A549 (cell line): ENCODE measurements around the gene PIH1D1. TPM values are rescaled to one million over a fixed set of nuclear protein-coding genes. Genes with fewer than 3 reads are reported as not detected.

Experiments
- ATAC-seq, 2 experiments: fragments of 200-7000 bp in 1 of 2; fragments of >200 bp in 1 of 2; cut with Nextera tagmentation in 1 of 2; cut with Tn5 transposase in 1 of 2; 3 replicates each; pipeline versions ENCODE4 v1.8.0 to v1.9.1; 2018 to 2020; ENCODE audit warnings: mild to moderate bottlenecking in 1 of 2, moderate library complexity in 1 of 2
- CTCF ChIA-PET: fragments of 300-600 bp; sonication (Branson Sonifier 250); formaldehyde crosslinking; extraction: SDS; loops from one replicate; lab custom pipeline; 2021; ENCODE audit warnings: antibody characterized with exemption, inconsistent platforms; lab: Yijun Ruan, JAX
- POLR2A ChIA-PET: fragments of 350-600 bp; formaldehyde crosslinking; extraction: SDS; loops from one replicate; lab custom pipeline; 2021; ENCODE audit warnings: antibody characterized with exemption, inconsistent platforms; lab: Yijun Ruan, JAX
- DNase-seq, 2 experiments: peaks; one replicate each; pipeline versions ENCODE4 v3.0.0 to v3.0.0-alpha.2; 2011 to 2016; ENCODE audit warnings: low read depth in 1 of 2, low spot score in 1 of 2
- FAIRE-seq: peaks from 2 replicates; lab custom pipeline; 2011; peaks lifted over from hg19 to GRCh38; lab: Jason Lieb, UNC
- H3K27ac ChIP-seq, 2 experiments: fragments of >200 bp; sonication (Bioruptor Twin); formaldehyde crosslinking; 3 replicates each; pipeline ENCODE4 v1.5.1; 2016 to 2017
- H3K4me1 ChIP-seq: fragments of >200 bp; sonication (Bioruptor Twin); formaldehyde crosslinking; 3 replicates; pipeline ENCODE4 v1.6.1; 2016
- H3K4me2 ChIP-seq: fragments of >200 bp; sonication (Bioruptor Twin); formaldehyde crosslinking; 3 replicates; pipeline ENCODE4 v1.6.1; 2016
- H3K4me3 ChIP-seq: fragments of >200 bp; sonication (Bioruptor Twin); formaldehyde crosslinking; 3 replicates; pipeline ENCODE4 v1.5.1; 2016
- H3K9me3 ChIP-seq: fragments of >200 bp; sonication (Bioruptor Twin); formaldehyde crosslinking; 3 replicates; pipeline ENCODE4 v1.6.1; 2016
- BHLHE40 ChIP-seq: IDR thresholded peaks from 2 replicates; pipeline ENCODE4 v1.6.1; 2012; ENCODE audit warnings: low read depth, low read length, inconsistent platforms
- CBX2 ChIP-seq: fragments of 200-600 bp; sonication (generic); IDR thresholded peaks from 2 replicates; pipeline ENCODE4 v1.6.1; 2016; ENCODE audit warnings: low read depth, mild to moderate bottlenecking, borderline replicate concordance
- CBX8 ChIP-seq: fragments of 200-600 bp; sonication (generic); IDR thresholded peaks from 2 replicates; pipeline ENCODE4 v1.6.1; 2016
- CEBPB ChIP-seq, 2 experiments: fragments of >200 bp in 1 of 2; sonication (Bioruptor Twin) in 1 of 2; formaldehyde crosslinking in 1 of 2; IDR thresholded peaks; 2 replicates each; pipeline ENCODE4 v1.6.1; 2012 to 2016
- EHF ChIP-seq: fragments of 250-450 bp; sonication (Bioruptor Pico); IDR thresholded peaks from 2 replicates; pipeline ENCODE4 v1.5.0; 2020; ENCODE audit warnings: mild to moderate bottlenecking
- EHMT2 ChIP-seq: fragments of 200-600 bp; sonication (generic); IDR thresholded peaks from 2 replicates; pipeline ENCODE4 v1.6.1; 2016; ENCODE audit warnings: antibody characterized with exemption, low read depth, mild to moderate bottlenecking, moderate library complexity
- EP300 ChIP-seq, 2 experiments: fragments of >200 bp; sonication (Bioruptor Twin); formaldehyde crosslinking; IDR thresholded peaks; 2 replicates in 1 of 2; 3 replicates in 1 of 2; pipeline ENCODE4 v1.6.1; 2016 to 2017
- GATA3 ChIP-seq: IDR thresholded peaks from 2 replicates; pipeline ENCODE4 v1.6.1; 2012; ENCODE audit warnings: borderline replicate concordance
- HOXA7 ChIP-seq: fragments of 250-450 bp; sonication (Bioruptor Pico); IDR thresholded peaks from 2 replicates; pipeline ENCODE4 v1.5.0; 2020; ENCODE audit warnings: mild to moderate bottlenecking, moderate library complexity
- HOXB13 ChIP-seq: fragments of 250-450 bp; sonication (Bioruptor Pico); IDR thresholded peaks from 2 replicates; pipeline ENCODE4 v1.5.0; 2020; ENCODE audit warnings: low read depth, mild to moderate bottlenecking, moderate library complexity
- HOXB5 ChIP-seq: fragments of 250-450 bp; sonication (Bioruptor Pico); IDR thresholded peaks from 2 replicates; pipeline ENCODE4 v1.5.0; 2020; ENCODE audit warnings: mild to moderate bottlenecking, moderate library complexity
- JUN ChIP-seq, 2 experiments: fragments of >200 bp; sonication (Bioruptor Twin); formaldehyde crosslinking; IDR thresholded peaks; 2 replicates in 1 of 2; 3 replicates in 1 of 2; pipeline ENCODE4 v1.6.1; 2016 to 2017
- KDM1A ChIP-seq: fragments of 200-600 bp; sonication (generic); IDR thresholded peaks from 2 replicates; pipeline ENCODE4 v1.6.1; 2016; ENCODE audit warnings: low read depth, mild to moderate bottlenecking
- KDM5A ChIP-seq: fragments of 200-600 bp; sonication (generic); IDR thresholded peaks from 2 replicates; pipeline ENCODE4 v1.6.1; 2016; ENCODE audit warnings: antibody characterized with exemption, mild to moderate bottlenecking
- MAFK ChIP-seq: fragments of 450-650 bp; IDR thresholded peaks from 2 replicates; pipeline ENCODE4 v1.6.1; 2014; ENCODE audit not compliant: partially characterized antibody
- MYC ChIP-seq: IDR thresholded peaks from 2 replicates; pipeline ENCODE4 v1.6.1; 2012; ENCODE audit warnings: mild to moderate bottlenecking, inconsistent platforms, low read length, improper control_type of control experiment, borderline replicate concordance
- NR3C1 ChIP-seq: fragments of >200 bp; sonication (Bioruptor Twin); formaldehyde crosslinking; IDR thresholded peaks from 3 replicates; pipeline ENCODE4 v1.6.1; 2017
- PHF8 ChIP-seq: fragments of 200-600 bp; sonication (generic); IDR thresholded peaks from 2 replicates; pipeline ENCODE4 v1.6.1; 2016; ENCODE audit warnings: low read depth, mild to moderate bottlenecking, antibody characterized with exemption, moderate library complexity, borderline replicate concordance
- POLR2A ChIP-seq: IDR thresholded peaks from 2 replicates; pipeline ENCODE4 v1.6.1; 2012; ENCODE audit warnings: mild to moderate bottlenecking, low read length
- RARB ChIP-seq: fragments of 250-450 bp; sonication (Bioruptor Pico); IDR thresholded peaks from 2 replicates; pipeline ENCODE4 v1.8.0; 2021; ENCODE audit warnings: mild to moderate bottlenecking, moderate library complexity
- RNF2 ChIP-seq: fragments of 200-600 bp; sonication (generic); IDR thresholded peaks from 2 replicates; pipeline ENCODE4 v1.6.1; 2016; ENCODE audit warnings: low read depth, mild to moderate bottlenecking, antibody characterized with exemption, moderate library complexity, borderline replicate concordance
- SMC3 ChIP-seq: fragments of >200 bp; sonication (Bioruptor Twin); formaldehyde crosslinking; IDR thresholded peaks from 3 replicates; pipeline ENCODE4 v1.6.1; 2018; ENCODE audit warnings: inconsistent platforms
- TP53 ChIP-seq: fragments of 250-450 bp; sonication (Bioruptor Pico); IDR thresholded peaks from 2 replicates; pipeline ENCODE4 v1.5.0; 2021; ENCODE audit warnings: mild to moderate bottlenecking, moderate library complexity
- ZC3H11A ChIP-seq: fragments of 450-650 bp; IDR thresholded peaks from 2 replicates; pipeline ENCODE4 v1.6.1; 2014; ENCODE audit warnings: antibody characterized with exemption, mild to moderate bottlenecking
- ZFP36 ChIP-seq: fragments of 450-650 bp; IDR thresholded peaks from 2 replicates; pipeline ENCODE4 v1.6.1; 2014; ENCODE audit warnings: borderline replicate concordance; ENCODE audit not compliant: partially characterized antibody
- ZNF302 ChIP-seq: fragments of 250-450 bp; sonication (Bioruptor Pico); IDR thresholded peaks from 2 replicates; pipeline ENCODE4 v1.9.0; 2021; ENCODE audit warnings: inconsistent platforms, mild to moderate bottlenecking, moderate library complexity
- WGBS: methylation state at CpG from one replicate; pipeline ENCODE4 v1.1.6; 2017; ENCODE audit errors: missing lambda C conversion rate; 5-methylcytosine and 5-hydroxymethylcytosine counted together
- polyA plus RNA-seq, 4 experiments: library from polyadenylated mRNA; depleted of rRNA in 3 of 4; stranded (reverse); fragments of >200 nt; fragmentation: RNase III in 1 of 4; extraction: RNeasy Plus Mini Kit Qiagen cat#74134 plus additional on column Dnase treatment in 1 of 4; gene quantifications; 2 replicates in 3 of 4; 3 replicates in 1 of 4; pipeline ENCODE4 v1.2.3, GENCODE V29; 2011 to 2017
- TF ChIP-seq, protein P1 (sequence below): IDR thresholded peaks from 2 replicates; pipeline ENCODE4 v1.6.1; 2012; ENCODE audit warnings: low read depth, borderline replicate concordance
- TF ChIP-seq, protein P2 (sequence below): fragments of >200 bp; sonication (Bioruptor Twin); formaldehyde crosslinking; IDR thresholded peaks from 3 replicates; pipeline ENCODE4 v1.6.1; 2016
- TF ChIP-seq, protein P3 (sequence below): fragments of 250-450 bp; sonication (Bioruptor Pico); IDR thresholded peaks from 2 replicates; pipeline ENCODE4 v1.5.0; 2021; ENCODE audit warnings: mild to moderate bottlenecking, moderate library complexity, borderline replicate concordance
- TF ChIP-seq, protein P4 (sequence below): fragments of 250-450 bp; sonication (Bioruptor Pico); IDR thresholded peaks from 2 replicates; pipeline ENCODE4 v1.5.0; 2020; ENCODE audit warnings: low read depth, mild to moderate bottlenecking, moderate library complexity

PIH1D1 gene
- polyA plus RNA-seq, 2 of the 4 experiments (the other 2 are of a cell fraction) = 89.7 to 114 TPM

DNA sequence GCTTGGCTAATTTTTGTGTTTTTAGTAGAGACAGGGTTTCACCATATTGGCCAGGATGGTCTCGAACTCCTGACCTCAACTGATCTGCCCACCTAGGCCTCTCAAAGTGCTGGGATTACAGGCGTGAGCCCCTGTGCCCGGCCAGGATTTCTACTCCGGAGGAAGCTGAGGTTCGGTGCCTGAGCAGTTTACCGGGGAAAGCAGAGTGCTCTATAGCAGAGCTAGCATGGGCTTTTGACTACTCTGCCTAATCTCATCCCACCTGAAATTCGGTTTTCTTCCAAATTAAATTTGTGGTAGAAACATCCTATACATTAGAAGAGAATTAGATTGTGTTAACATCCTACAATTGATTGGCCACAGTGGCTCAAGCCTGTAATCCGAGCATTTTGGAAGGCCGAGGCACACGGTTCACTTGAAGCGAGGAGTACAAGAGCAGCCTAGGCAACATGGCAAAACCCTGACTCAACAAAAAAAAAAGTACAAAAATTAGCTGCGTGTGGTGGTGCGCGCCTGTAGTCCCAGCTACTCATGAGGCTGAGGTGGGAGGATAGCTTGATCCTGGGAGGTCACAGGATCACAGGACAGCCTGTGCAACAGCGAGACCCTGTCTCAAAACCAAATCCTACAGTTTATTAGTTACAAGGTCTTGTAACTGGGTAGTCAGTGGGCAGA lies 37.4 kb upstream of the PIH1D1 start:
- CTCF ChIA-PET = interaction anchor here (0.6 to 2.4 kb wide), 5 partner anchors 10 to 189 kb away, joined by 3 to 11 read pairs (median 3); partner anchors contain the start of gene FLT3LG
- FAIRE-seq = no peak
- no peaks in the 10 kb centered on the region for H3K9me3 ChIP-seq
- 4% methylated on average over 15 of the region's 15 CpGs for WGBS
- peak overlapping the region; percentile 80 for H3K4me2 ChIP-seq
- peak overlapping the region; percentile 71 for H3K4me3 ChIP-seq
- no peak for ATAC-seq
- peak; percentile 95 for TF ChIP-seq MAFK
- TF ChIP-seq CBX8 = no peak
- no peak for TF ChIP-seq EHMT2
- TF ChIP-seq, protein P1, sequence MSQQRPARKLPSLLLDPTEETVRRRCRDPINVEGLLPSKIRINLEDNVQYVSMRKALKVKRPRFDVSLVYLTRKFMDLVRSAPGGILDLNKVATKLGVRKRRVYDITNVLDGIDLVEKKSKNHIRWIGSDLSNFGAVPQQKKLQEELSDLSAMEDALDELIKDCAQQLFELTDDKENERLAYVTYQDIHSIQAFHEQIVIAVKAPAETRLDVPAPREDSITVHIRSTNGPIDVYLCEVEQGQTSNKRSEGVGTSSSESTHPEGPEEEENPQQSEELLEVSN = peak; percentile 14; the same call in 1 of the 2 replicates
- POLR2A ChIA-PET = interaction anchor here (1.3 kb wide), 1 partner anchor 10 kb away, joined by 3 read pairs; no protein-coding TSS in a partner anchor
- H3K4me1 ChIP-seq = peaks cover 29% of the 10 kb centered on the region
- peak overlapping the region; percentile 94 to 95 for H3K27ac ChIP-seq
- no peak for DNase-seq

DNA sequence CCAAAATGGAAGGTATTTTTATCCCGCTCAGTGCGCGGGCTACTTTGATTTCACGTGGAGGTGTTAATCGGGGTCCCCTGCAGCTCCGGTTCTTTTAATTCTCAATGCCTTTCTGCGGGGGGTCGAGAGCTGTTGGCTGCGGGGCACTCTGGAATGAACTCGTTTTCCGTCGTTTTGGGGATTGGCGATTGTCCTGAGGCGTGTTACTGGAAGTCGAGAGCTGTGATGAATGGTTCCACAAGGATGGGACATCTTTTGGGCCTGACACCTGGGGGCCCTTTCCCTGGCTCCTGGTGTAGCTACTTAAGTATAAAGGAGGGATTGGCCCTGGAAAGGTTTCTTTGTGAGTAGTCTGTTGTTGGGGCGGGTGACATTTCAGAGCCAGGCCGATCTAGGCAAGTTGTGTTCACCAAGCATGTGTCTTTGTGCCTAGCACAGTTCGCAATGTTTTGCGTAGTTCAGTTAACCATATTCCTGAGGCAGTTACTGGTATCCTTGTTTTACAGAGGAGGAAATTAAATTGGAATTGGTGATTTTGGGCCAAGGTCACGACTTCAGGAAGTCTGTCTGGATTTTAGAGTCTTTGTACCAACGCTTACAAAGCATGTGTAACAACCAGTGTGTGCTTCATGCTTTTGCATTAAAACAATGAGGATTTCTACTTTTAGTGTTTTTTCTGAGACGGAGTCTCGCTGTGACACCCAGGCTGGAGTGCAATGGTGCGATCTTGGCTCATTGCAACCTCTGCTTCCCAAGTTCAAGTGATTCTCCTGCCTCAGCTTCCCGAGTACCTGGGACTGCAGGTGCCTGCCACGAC lies 36.6 kb upstream of the PIH1D1 start:
- H3K27ac ChIP-seq = peak overlapping the region; percentile 94 to 95
- H3K4me3 ChIP-seq = peak overlapping the region; percentile 71
- CTCF ChIA-PET = interaction anchor here (0.6 to 2.4 kb wide), 5 partner anchors 15 to 190 kb away, joined by 3 to 11 read pairs (median 3); partner anchors contain the start of gene FLT3LG
- POLR2A ChIA-PET = interaction anchor here (0.6 to 1.5 kb wide), 7 partner anchors 8 to 152 kb away, joined by 3 to 12 read pairs (median 5); partner anchors contain the start of genes ALDH16A1 and RPS11
- DNase-seq (no peak), FAIRE-seq (no peak), ATAC-seq (no peak)
- under 1% methylated on average over 26 of the region's 26 CpGs for WGBS
- H3K9me3 ChIP-seq = no peaks in the 10 kb centered on the region
- H3K4me2 ChIP-seq = peak overlapping the region; percentile 80
- H3K4me1 ChIP-seq = peaks cover 29% of the 10 kb centered on the region
- TF ChIP-seq CEBPB (IDR thresholded peaks at IDR 0.05) (no peak), MAFK (no peak), SMC3 (no peak), BHLHE40 (no peak), EHF (CRISPR knock-in tag) (no peak), POLR2A (no peak), RNF2 (no peak), NR3C1 (no peak), MYC (0 out of 2 replicates have a peak, but pooled peaks have one; percentile 5), PHF8 (no peak), ZC3H11A (no peak), GATA3 (no peak), TP53 (CRISPR knock-in tag) (peak; percentile 37; the same call in 1 of the 2 replicates), HOXB13 (CRISPR knock-in tag) (no peak; the same call in 1 of the 2 replicates), EHMT2 (no peak), KDM5A (no peak), RARB (CRISPR knock-in tag) (peak; percentile 64; the same call in 1 of the 2 replicates), ZFP36 (no peak), JUN (IDR thresholded peaks at IDR 0.05) (peak in 1 of 2 experiments; percentile 32; a peak in 3 of 5 replicates), CBX2 (no peak), ZNF302 (CRISPR knock-in tag) (no peak), KDM1A (no peak), HOXB5 (CRISPR knock-in tag) (no peak), HOXA7 (CRISPR knock-in tag) (0 out of 2 replicates have a peak, but pooled peaks have one; percentile 2), EP300 (IDR thresholded peaks at IDR 0.05) (no peak)
- TF ChIP-seq, protein P2, sequence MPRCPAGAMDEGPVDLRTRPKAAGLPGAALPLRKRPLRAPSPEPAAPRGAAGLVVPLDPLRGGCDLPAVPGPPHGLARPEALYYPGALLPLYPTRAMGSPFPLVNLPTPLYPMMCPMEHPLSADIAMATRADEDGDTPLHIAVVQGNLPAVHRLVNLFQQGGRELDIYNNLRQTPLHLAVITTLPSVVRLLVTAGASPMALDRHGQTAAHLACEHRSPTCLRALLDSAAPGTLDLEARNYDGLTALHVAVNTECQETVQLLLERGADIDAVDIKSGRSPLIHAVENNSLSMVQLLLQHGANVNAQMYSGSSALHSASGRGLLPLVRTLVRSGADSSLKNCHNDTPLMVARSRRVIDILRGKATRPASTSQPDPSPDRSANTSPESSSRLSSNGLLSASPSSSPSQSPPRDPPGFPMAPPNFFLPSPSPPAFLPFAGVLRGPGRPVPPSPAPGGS = no peak
- TF ChIP-seq, protein P1 = no peak
- TF ChIP-seq, protein P3, sequence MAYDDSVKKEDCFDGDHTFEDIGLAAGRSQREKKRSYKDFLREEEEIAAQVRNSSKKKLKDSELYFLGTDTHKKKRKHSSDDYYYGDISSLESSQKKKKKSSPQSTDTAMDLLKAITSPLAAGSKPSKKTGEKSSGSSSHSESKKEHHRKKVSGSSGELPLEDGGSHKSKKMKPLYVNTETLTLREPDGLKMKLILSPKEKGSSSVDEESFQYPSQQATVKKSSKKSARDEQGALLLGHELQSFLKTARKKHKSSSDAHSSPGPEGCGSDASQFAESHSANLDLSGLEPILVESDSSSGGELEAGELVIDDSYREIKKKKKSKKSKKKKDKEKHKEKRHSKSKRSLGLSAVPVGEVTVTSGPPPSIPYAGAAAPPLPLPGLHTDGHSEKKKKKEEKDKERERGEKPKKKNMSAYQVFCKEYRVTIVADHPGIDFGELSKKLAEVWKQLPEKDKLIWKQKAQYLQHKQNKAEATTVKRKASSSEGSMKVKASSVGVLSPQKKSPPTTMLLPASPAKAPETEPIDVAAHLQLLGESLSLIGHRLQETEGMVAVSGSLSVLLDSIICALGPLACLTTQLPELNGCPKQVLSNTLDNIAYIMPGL (CRISPR knock-in tag) = no peak; the same call in 1 of the 2 replicates
- TF ChIP-seq, protein P4, sequence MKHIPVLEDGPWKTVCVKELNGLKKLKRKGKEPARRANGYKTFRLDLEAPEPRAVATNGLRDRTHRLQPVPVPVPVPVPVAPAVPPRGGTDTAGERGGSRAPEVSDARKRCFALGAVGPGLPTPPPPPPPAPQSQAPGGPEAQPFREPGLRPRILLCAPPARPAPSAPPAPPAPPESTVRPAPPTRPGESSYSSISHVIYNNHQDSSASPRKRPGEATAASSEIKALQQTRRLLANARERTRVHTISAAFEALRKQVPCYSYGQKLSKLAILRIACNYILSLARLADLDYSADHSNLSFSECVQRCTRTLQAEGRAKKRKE (CRISPR knock-in tag) = no peak
